Measurements from ENCODE around the gene METAP2.

- no peak for TF ChIP-seq SUZ12 (IDR thresholded peaks at IDR 0.05)
- TF ChIP-seq LEF1 (IDR thresholded peaks at IDR 0.05; ENCODE audit: borderline replicate concordance) = no peak
- no peak for TF ChIP-seq FOXM1 (IDR thresholded peaks at IDR 0.05; ENCODE audit: borderline replicate concordance)
- TF ChIP-seq FOXK2 (IDR thresholded peaks at IDR 0.05) = no peak
- TF ChIP-seq HDGF (IDR thresholded peaks at IDR 0.05; ENCODE audit: borderline replicate concordance) = no peak
Observed at GRCh38 chr12:95505039-95505438, 31.1 kb downstream of the METAP2 start.
